IPS-20b (cell line): ENCODE results near the gene SLC25A24.

Source experiments
- H3K27ac ChIP-seq: one replicate; pipeline ENCODE4 v1.5.1; 2013; ENCODE audit warnings: low read length
- H3K27me3 ChIP-seq: 2 replicates; pipeline ENCODE4 v1.6.1; 2013; ENCODE audit warnings: mild to moderate bottlenecking, low read length, inconsistent platforms; ENCODE audit not compliant: insufficient read depth
- H3K36me3 ChIP-seq: 2 replicates; pipeline ENCODE4 v1.6.1; 2013; ENCODE audit warnings: low read depth, mild to moderate bottlenecking, inconsistent platforms, low read length, moderate library complexity; ENCODE audit not compliant: insufficient read depth
- H3K4me1 ChIP-seq: 2 replicates; pipeline ENCODE4 v1.6.1; 2013; ENCODE audit warnings: mild to moderate bottlenecking, control low read depth, inconsistent platforms, low read length, moderate library complexity; ENCODE audit not compliant: insufficient read depth
- H3K4me3 ChIP-seq: 2 replicates; pipeline ENCODE4 v1.5.1; 2013; ENCODE audit warnings: mild to moderate bottlenecking, low read length, inconsistent platforms
- H3K9ac ChIP-seq: 2 replicates; pipeline ENCODE4 v1.6.1; 2013; ENCODE audit warnings: low read depth, mild to moderate bottlenecking, inconsistent platforms, low read length, moderate library complexity
- H3K9me3 ChIP-seq: 2 replicates; pipeline ENCODE4 v1.6.1; 2013; ENCODE audit warnings: mild to moderate bottlenecking, low read depth, low read length, inconsistent platforms; ENCODE audit not compliant: insufficient read depth

The SLC25A24 gene

GRCh38 chr1:108114033-108114599 lies 86.0 kb downstream of the SLC25A24 start:
- H3K9ac ChIP-seq = no peak overlapping the region
- no peaks in the 10 kb centered on the region for H3K4me1 ChIP-seq
- no peak overlapping the region for H3K4me3 ChIP-seq
- no peaks in the 10 kb centered on the region for H3K27me3 ChIP-seq
- H3K9me3 ChIP-seq = no peaks in the 10 kb centered on the region
- H3K36me3 ChIP-seq = no peaks in the 10 kb centered on the region
- no peak overlapping the region for H3K27ac ChIP-seq

GRCh38 chr1:108113496-108113895 lies 86.6 kb downstream of the SLC25A24 start:
- H3K27ac ChIP-seq = no peak overlapping the region
- H3K9me3 ChIP-seq = no peaks in the 10 kb centered on the region
- no peaks in the 10 kb centered on the region for H3K27me3 ChIP-seq
- H3K36me3 ChIP-seq = no peaks in the 10 kb centered on the region
- H3K9ac ChIP-seq = no peak overlapping the region
- no peak overlapping the region for H3K4me3 ChIP-seq
- H3K4me1 ChIP-seq = no peaks in the 10 kb centered on the region

- H3K36me3 ChIP-seq = no peaks in the 10 kb centered on the region
- H3K4me1 ChIP-seq = no peaks in the 10 kb centered on the region
- no peaks in the 10 kb centered on the region for H3K9me3 ChIP-seq
- no peak overlapping the region for H3K4me3 ChIP-seq
- no peak overlapping the region for H3K27ac ChIP-seq
- no peaks in the 10 kb centered on the region for H3K27me3 ChIP-seq
- H3K9ac ChIP-seq = no peak overlapping the region
Observed at GRCh38 chr1:108109295-108109973, 90.7 kb downstream of the SLC25A24 start.

GRCh38 chr1:108108119-108108518 lies 92.0 kb downstream of the SLC25A24 start:
- Histone ChIP-seq H3K4me3 (no peak overlapping the region), H3K27me3 (no peaks in the 10 kb centered on the region), H3K4me1 (no peaks in the 10 kb centered on the region), H3K9me3 (no peaks in the 10 kb centered on the region), H3K36me3 (no peaks in the 10 kb centered on the region), H3K27ac (no peak overlapping the region), H3K9ac (no peak overlapping the region)

GRCh38 chr1:108107658-108108057 lies 92.5 kb downstream of the SLC25A24 start:
- Histone ChIP-seq H3K9me3 (no peaks in the 10 kb centered on the region), H3K36me3 (no peaks in the 10 kb centered on the region), H3K27ac (no peak overlapping the region), H3K4me3 (no peak overlapping the region), H3K27me3 (no peaks in the 10 kb centered on the region), H3K9ac (no peak overlapping the region), H3K4me1 (no peaks in the 10 kb centered on the region)

GRCh38 chr1:108106775-108107174 lies 93.4 kb downstream of the SLC25A24 start:
- Histone ChIP-seq H3K4me3 (no peak overlapping the region), H3K4me1 (no peaks in the 10 kb centered on the region), H3K27ac (no peak overlapping the region), H3K36me3 (no peaks in the 10 kb centered on the region), H3K9me3 (no peaks in the 10 kb centered on the region), H3K9ac (no peak overlapping the region), H3K27me3 (no peaks in the 10 kb centered on the region)

- no peaks in the 10 kb centered on the region for H3K27me3 ChIP-seq
- no peak overlapping the region for H3K9ac ChIP-seq
- H3K27ac ChIP-seq = no peak overlapping the region
- H3K4me1 ChIP-seq = no peaks in the 10 kb centered on the region
- no peak overlapping the region for H3K4me3 ChIP-seq
- H3K36me3 ChIP-seq = no peaks in the 10 kb centered on the region
- H3K9me3 ChIP-seq = no peaks in the 10 kb centered on the region
Observed at GRCh38 chr1:108100148-108100547, 100.0 kb downstream of the SLC25A24 start.

- H3K27ac ChIP-seq = no peak overlapping the region
- H3K4me1 ChIP-seq = no peaks in the 10 kb centered on the region
- no peaks in the 10 kb centered on the region for H3K36me3 ChIP-seq
- H3K27me3 ChIP-seq = no peaks in the 10 kb centered on the region
- no peaks in the 10 kb centered on the region for H3K9me3 ChIP-seq
- H3K4me3 ChIP-seq = no peak overlapping the region
- H3K9ac ChIP-seq = no peak overlapping the region
Observed at GRCh38 chr1:108097018-108097417, 103.1 kb downstream of the SLC25A24 start.

GRCh38 chr1:108096089-108096488 lies 104.1 kb downstream of the SLC25A24 start:
- Histone ChIP-seq H3K4me1 (no peaks in the 10 kb centered on the region), H3K4me3 (no peak overlapping the region), H3K27ac (no peak overlapping the region), H3K36me3 (no peaks in the 10 kb centered on the region), H3K9me3 (no peaks in the 10 kb centered on the region), H3K9ac (no peak overlapping the region), H3K27me3 (no peaks in the 10 kb centered on the region)

- Histone ChIP-seq H3K36me3 (no peaks in the 10 kb centered on the region), H3K4me3 (no peak overlapping the region), H3K27ac (no peak overlapping the region), H3K27me3 (no peaks in the 10 kb centered on the region), H3K4me1 (no peaks in the 10 kb centered on the region), H3K9me3 (no peaks in the 10 kb centered on the region), H3K9ac (no peak overlapping the region)
Observed at GRCh38 chr1:108089477-108089876, 110.7 kb downstream of the SLC25A24 start.

GRCh38 chr1:108085628-108086027 lies 114.5 kb downstream of the SLC25A24 start:
- H3K9ac ChIP-seq = no peak overlapping the region
- H3K27ac ChIP-seq = no peak overlapping the region
- no peaks in the 10 kb centered on the region for H3K4me1 ChIP-seq
- H3K9me3 ChIP-seq = no peaks in the 10 kb centered on the region
- H3K4me3 ChIP-seq = no peak overlapping the region
- H3K36me3 ChIP-seq = no peaks in the 10 kb centered on the region
- H3K27me3 ChIP-seq = no peaks in the 10 kb centered on the region

GRCh38 chr1:108084866-108085477 lies 115.2 kb downstream of the SLC25A24 start:
- Histone ChIP-seq H3K4me3 (no peak overlapping the region), H3K9ac (no peak overlapping the region), H3K4me1 (no peaks in the 10 kb centered on the region), H3K27ac (no peak overlapping the region), H3K27me3 (no peaks in the 10 kb centered on the region), H3K9me3 (no peaks in the 10 kb centered on the region), H3K36me3 (no peaks in the 10 kb centered on the region)
